Stimulated activated CD4-positive, alpha-beta T cell treated with anti-CD3 and anti-CD28 coated beads, TNF-alpha, amount 100 ng/mL, for 1 hour (primary cell): ENCODE data around the gene SHANK2.

Source experiments
- DNase-seq, 3 donors: peaks; one replicate each; pipeline ENCODE4 v3.0.0-alpha.2; 2020; ENCODE audit warnings: low read depth in 3 of 3, low spot score in 1 of 3

SHANK2 gene

GRCh38 chr11:71202966-71203365 lies 49.4 kb downstream of the SHANK2 start:
- no peak for DNase-seq

- no peak for DNase-seq
Observed at GRCh38 chr11:71202598-71202944, 49.8 kb downstream of the SHANK2 start.
